PC-9 (cell line): ENCODE measurements around the gene OSBPL7.

Experiments
- CTCF ChIP-seq: fragments of 200-600 bp; sonication (generic); conservative IDR thresholded peaks from 2 replicates; pipeline ENCODE4 v1.6.1; 2017; ENCODE audit warnings: mixed run types, antibody characterized with exemption, mild to moderate bottlenecking, moderate library complexity
- EZH2 ChIP-seq: fragments of 200-600 bp; sonication (generic); IDR thresholded peaks from 2 replicates; pipeline ENCODE4 v1.8.0; 2017; ENCODE audit warnings: antibody characterized with exemption, low read depth

DNA sequence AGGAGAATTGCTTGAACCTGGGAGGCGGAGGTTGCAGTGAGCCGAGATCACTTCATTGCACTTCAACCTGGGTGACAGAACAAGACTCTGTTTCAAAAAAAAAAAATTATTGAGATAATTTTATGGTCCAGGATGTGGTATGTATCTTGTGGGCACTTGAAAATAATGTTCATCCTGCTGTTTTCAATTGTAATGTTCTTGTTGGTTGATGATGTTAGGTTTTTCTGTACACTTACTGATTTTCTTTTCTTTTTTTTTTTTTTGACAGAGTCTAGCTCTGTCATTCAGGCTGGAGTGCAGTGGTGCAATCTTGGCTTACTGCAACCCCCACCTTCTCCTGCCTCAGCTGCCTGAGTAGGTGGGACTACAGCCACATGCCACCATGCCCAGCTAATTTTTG, 58.9 kb downstream of the OSBPL7 start:
- TF ChIP-seq CTCF: no peak
- TF ChIP-seq EZH2: no peak
